ENCODE data around the gene GPRIN2. TPM values are rescaled to one million over a fixed set of nuclear protein-coding genes. Genes with fewer than 3 reads are reported as not detected.
A peak's percentile ranks its signal among the peaks of the same experiment; 100 is the strongest.
"Not testable (repeated sequence)": the region's sequence is repeated elsewhere in the genome, so short reads cannot be mapped to it uniquely, and the experiment has no call there.

GPRIN2 gene
- total RNA-seq, 2 donors from 2014 or later: not detected

DNA sequence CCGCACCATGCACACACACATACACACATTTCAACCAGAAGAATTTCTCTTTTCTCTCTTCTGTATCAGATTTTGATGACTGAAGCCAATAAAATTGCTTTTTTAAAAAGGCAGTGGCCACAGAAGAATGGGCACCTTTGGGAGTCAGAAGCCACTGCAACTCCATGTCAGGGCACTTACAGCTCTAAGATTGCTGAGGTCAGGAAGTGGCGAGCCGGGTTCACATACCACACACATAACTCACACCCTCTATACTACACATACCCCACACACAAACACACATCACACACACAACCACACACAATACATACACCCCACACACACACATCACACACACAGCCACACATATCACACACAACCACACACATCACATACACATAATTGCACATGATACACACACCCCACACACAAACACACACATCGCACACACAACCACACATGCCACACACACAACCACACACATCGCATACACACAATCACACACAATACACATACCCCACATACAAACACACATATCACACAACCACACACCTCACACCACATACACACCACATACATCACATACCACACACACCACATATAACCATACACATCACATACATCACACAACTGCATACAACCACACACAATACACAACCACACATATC, 31.2 kb downstream of the GPRIN2 start:
- intact Hi-C loops (cut with DNase I): no loop called here
- peak; percentile 59 for DNase-seq (ENCODE audit: low spot score)

DNA sequence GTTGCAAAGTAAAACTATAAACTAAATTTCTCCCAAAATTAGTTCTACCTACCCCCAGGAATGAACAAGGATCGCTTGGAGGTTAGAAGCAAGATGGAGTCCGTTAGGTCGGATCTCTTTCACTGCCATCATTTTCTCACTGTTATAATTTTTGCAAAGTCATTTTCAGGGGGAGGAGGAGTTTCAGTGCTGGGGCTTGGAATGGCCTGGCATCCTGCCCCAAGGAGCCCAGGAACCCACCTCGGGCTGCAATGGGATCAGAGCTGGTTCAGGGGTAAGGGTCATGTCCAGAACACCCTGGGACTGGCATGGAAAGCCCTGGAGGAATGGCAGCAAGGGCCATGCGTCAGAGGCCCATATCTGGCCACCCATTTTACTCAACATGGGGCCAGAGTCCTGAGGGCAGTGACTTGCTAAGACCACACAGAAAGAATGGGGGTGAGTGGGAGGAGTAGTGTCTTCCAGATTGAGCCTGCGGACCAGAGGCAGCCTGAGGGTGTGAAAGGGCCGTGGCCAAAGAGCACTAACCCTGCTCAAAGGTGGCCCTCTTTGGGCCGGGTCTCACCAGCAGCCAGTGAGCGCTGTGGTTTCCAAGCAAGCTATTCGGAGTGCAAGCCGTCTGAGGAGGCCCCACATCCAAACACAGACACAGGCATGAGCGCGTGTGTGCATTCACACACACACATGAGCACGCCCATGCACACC, 31.8 kb downstream of the GPRIN2 start:
- DNase-seq (ENCODE audit: low spot score): peak; percentile 83
- intact Hi-C loops (cut with DNase I): no loop called here

DNA sequence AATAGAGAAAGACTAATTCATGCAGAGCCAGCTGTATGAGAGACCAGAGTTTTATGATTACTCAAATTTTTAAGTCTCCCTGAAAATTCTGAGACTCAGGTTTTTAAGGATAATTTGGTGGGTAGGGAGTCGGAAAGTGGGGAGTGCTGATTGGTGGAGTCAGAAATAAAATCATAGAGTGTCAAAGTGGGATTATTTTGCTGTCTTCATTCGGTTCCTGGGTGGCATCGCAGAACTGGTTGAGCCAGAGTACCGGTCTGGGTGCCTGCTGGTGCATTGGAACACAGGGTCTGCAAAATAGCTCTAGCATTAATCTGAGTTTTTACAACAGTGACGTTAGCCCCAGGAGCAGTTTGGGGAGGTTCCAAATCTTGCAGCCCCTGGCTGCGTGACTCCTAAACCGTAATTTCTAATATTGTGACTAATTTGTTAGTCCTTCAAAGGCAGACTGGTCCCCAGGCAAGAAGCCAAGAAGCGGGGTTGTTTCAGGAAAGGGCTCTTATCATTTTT, 32.4 kb downstream of the GPRIN2 start:
- intact Hi-C loops (cut with DNase I): no loop called here
- peak; percentile 79 for DNase-seq (ENCODE audit: low spot score)

- intact Hi-C loops (cut with DNase I): no loop called here
Observed at GRCh38 chr10:46523119-46523961, 33.1 kb downstream of the GPRIN2 start.

DNA sequence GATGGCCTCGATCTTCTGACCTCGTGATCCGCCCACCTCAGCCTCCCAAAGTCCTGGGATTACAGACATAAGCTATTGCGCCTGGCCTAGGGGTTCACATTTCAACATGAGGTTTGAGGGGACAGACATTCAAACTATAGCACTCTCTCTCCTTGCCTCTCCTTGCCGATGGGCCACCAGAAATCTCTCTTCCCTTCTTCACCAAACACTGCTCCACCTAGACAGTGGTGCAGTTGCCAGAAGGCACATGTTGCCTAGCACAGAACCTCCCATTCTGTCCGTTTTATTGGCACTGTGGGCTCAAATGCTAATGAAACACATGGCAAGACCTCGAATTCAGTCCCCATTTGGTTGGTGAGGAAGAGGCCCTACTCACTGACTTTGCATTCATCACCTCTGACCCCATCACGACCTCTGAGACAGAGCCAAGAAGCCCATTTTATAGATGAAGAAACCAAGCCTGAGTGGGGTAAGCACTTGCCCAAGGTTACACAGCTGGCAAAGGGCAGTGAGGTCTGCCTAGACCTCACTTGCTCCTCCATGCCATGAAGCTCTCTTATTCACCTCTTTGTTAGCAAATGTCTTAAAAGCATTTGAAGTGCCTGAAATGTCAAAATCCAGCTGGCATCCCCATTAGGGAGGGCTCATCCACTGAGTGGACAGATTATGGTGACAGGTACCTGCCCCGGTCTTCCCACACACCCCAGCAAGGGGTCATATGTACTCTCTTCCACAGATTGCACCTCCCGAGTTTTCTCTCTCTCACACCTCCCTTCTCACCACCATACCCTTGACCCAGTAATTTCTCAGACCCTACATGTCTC, 34.0 kb downstream of the GPRIN2 start:
- intact Hi-C loops (cut with DNase I): no loop called here
- peak; percentile 29 for DNase-seq (ENCODE audit: low spot score)

More at GRCh38 chr10:46523119-46523961, 33.1 kb downstream of the GPRIN2 start:
- DNase-seq (ENCODE audit: low spot score): peak; percentile 82

DNA sequence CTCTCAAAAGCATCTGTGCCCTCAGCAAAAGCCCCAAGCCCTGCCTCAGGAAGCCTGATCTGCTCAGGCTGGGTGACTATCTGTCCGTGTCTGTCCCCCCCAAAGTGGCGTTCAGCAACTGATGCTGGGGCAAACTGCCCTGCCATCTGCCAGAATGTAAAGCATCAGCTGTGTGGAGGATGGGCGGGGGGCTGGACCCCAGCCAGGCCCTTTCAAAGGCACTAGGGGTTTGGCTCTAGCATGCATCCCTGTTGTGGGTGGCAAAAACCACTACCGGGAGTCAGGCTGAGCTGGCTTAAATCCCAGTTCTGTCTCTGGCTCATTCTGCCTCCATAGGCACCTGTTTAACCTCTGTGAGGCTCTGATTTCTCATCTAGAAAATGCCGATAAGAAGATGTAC, 35.5 kb downstream of the GPRIN2 start:
- peak; percentile 78 for DNase-seq (ENCODE audit: low spot score)
- intact Hi-C loops (cut with DNase I): no loop called here

- intact Hi-C loops (cut with DNase I): no loop called here
- DNase-seq (ENCODE audit: low spot score): peak; percentile 80
Observed at GRCh38 chr10:46520381-46520780, 36.1 kb downstream of the GPRIN2 start.

GRCh38 chr10:46518028-46518725, 38.3 kb downstream of the GPRIN2 start:
- DNase-seq (ENCODE audit: low spot score): peak; percentile 66
- intact Hi-C loops (cut with DNase I): no loop called here

- peak; percentile 71 for DNase-seq (ENCODE audit: low spot score)
- intact Hi-C loops (cut with DNase I): no loop called here
Observed at GRCh38 chr10:46517541-46517940, 38.9 kb downstream of the GPRIN2 start.

DNA sequence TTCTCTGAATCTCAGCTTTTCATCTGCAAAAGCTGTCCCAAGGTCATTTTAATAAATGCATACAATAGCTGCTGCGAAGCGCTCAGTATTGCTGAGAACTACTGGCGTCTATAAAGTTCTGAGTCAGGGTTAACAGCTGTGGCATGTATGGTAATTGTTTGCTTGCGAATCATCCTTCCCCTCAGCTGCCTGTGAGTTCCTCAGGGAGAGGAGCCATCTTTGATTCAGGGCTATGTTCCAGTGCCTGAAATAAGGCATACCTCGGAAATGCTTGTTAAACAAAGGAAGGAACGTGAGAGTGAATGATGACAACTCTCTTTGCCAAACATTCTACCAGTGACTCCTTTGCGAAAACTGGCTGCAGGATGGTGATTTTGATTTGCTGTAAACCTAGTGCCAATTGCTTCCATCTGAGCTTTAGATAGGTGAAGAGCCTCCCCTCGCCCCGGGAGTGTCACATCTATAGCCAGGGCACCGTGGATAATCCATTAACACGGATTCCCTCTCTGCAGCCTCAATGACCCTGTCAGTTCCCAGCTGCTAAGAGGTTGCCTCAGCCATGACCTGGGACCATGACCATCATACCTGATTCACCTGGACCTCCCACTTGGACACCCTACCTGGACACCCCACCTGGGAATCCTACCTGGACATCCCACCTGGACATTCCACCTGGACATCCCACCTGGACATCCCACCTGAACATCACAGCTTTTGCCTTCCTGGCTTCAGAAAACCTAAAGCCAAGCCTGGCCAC, 39.6 kb downstream of the GPRIN2 start:
- DNase-seq (ENCODE audit: low spot score): peak; percentile 63
- intact Hi-C loops (cut with DNase I): no loop called here

DNA sequence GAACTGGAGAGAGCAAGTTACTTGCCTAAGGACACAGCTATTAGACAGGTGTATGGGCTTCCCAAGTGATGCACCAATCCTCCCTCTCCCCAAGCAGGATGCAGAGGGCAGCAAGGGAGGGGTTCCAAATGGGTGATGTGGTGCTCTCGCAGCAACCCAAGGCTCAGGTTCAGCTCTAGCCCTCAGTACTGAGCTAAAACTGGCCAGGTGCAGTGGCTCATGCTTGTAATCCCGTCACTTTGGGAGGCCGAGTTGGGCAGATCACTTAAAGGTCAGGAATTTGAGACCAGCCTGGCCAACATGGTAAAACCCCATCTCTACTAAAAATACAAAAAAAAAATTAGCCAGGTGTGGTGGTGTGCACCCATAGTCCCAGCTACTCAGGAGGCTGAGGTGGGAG, 40.7 kb downstream of the GPRIN2 start:
- peak; percentile 72 for DNase-seq (ENCODE audit: low spot score)
- intact Hi-C loops (cut with DNase I): no loop called here

- DNase-seq (ENCODE audit: low spot score): no peak
- intact Hi-C loops (cut with DNase I): no loop called here
Observed at GRCh38 chr10:46515366-46515765, 41.1 kb downstream of the GPRIN2 start.

DNA sequence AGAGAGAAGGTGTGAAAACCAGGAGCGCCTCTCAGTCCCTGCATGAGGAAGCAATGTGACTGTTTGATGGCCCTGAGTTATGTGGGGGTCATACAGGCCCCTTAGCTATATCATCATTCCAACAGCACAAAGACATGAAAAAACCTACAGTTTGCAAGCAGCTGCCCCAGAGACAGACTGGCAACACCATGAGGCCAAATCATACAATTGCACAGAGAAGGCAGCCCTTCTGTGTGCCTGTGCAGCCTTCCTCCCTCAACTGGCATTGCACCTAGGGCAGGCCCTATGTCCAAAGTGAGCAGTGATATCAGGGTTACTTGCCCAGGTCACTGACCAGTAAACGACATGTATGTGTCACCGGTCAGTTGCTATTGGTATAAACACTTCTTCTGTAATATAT, 41.6 kb downstream of the GPRIN2 start:
- peak; percentile 52 for DNase-seq (ENCODE audit: low spot score)
- intact Hi-C loops (cut with DNase I): no loop called here

DNA sequence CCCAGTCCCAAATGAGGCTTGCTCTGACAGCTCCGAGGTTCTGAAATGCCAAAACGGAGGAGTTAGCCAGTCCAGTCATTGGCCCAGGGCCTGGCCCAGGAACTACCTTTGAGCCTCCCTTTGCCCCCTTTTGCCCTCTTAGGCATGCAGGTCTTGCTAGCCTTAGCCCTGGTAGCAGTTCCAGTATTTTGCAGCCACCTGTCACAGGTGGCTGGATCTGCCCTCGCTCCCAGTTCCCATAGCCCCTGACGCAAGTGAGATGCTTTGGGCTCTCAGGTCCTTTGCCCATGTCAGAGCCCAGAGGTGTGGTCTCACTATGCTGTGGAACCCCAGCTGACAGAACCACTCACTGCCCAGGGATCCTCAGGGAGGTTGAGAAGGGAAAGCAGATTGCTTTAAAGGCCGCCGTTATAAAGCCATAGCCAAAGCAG, 42.0 kb downstream of the GPRIN2 start:
- peak; percentile 73 for DNase-seq (ENCODE audit: low spot score)
- intact Hi-C loops (cut with DNase I): no loop called here

DNA sequence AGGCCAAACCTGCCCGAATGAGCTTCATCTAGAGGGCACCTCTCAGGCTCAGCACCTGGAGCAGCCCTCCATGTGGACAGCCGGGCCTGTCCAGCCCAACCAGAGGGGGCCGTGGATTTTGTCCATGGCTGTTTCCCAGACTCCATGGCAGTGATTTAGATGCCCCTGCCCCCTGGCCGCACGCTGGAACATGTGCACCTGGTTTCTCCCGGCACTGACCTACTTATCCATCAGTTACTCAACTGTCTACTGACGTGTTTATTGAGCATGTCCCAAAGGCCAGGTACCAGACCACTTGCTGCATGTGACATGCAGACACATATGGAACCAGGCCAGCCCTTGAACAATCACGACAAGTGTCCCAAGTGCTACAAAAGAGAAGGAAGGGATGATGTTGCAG, 43.1 kb downstream of the GPRIN2 start:
- DNase-seq (ENCODE audit: low spot score); intact Hi-C loops (cut with DNase I): not testable (repeated sequence)

DNA sequence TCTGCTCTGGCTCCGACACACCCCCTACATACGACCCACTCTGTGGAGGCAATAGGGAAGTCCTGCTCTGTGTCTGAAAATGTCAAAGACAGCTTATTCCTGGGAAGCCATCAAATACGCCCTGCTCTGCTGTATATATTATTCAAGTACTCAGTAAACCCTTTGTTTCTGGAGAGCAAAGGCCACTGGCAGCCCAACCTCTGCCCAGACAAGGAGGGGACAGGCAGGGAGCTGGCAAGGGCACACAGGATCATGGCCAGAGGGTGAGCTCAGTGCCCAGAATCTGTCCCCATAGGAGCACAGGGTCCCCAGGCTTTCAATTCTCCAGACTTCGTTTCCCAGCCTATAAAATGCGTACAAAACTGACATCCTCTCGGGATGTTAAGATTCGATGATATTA, 43.7 kb downstream of the GPRIN2 start:
- DNase-seq (ENCODE audit: low spot score); intact Hi-C loops (cut with DNase I): not testable (repeated sequence)

- intact Hi-C loops (cut with DNase I); DNase-seq (ENCODE audit: low spot score): not testable (repeated sequence)
Observed at GRCh38 chr10:46512002-46512401, 44.5 kb downstream of the GPRIN2 start.
